HCT116 (cell line): ENCODE data around the gene WBP1L. TPM values are rescaled to one million over a fixed set of nuclear protein-coding genes. Genes with fewer than 3 reads are reported as not detected.

Source experiments
- ATAC-seq: fragments of 200-7000 bp; cut with Tn5 transposase; 2 replicates; pipeline ENCODE4 v1.9.1; 2020; ENCODE audit warnings: mild to moderate bottlenecking, moderate library complexity
- BruUV-seq: library from RNA; stranded (reverse); fragments of 400-500 nt; replicated peaks from 2 replicates; lab custom pipeline; 2021; lab: Mats Ljungman, UMichigan
- CTCF ChIA-PET: fragments of 300-600 bp; sonication (Branson Sonifier 250); formaldehyde crosslinking; loops from one replicate; lab custom pipeline; 2021; ENCODE audit warnings: antibody characterized with exemption; lab: Charles Lee
- POLR2A ChIA-PET: fragments of 300-600, 350-600 bp; sonication (Branson Sonifier 250); formaldehyde crosslinking; loops from one replicate; lab custom pipeline; 2021; ENCODE audit warnings: antibody characterized with exemption; lab: Charles Lee
- RAD21 ChIA-PET, 2 experiments: fragments of 300-600 bp; sonication (Branson Sonifier 250); formaldehyde crosslinking; loops; one replicate each; lab custom pipeline; 2023; ENCODE audit warnings: low total read pairs in 2 of 2; ENCODE audit not compliant: uncharacterized antibody in 2 of 2, unreplicated experiment in 2 of 2, low non-redundant PET in 1 of 2; lab: Charles Lee
- DNase-seq: peaks from one replicate; pipeline ENCODE4 v3.0.0-alpha.2; 2010; ENCODE audit warnings: low read depth, low spot score
- H2AFZ ChIP-seq: fragments of 200-600 bp; shearing (Covaris generic), sonication (generic); 2 replicates; pipeline ENCODE4 v1.6.1; 2017; ENCODE audit warnings: low read depth, mixed run types, mixed read lengths, antibody characterized with exemption, low read length; ENCODE audit not compliant: poor library complexity, severe bottlenecking
- H3K27ac ChIP-seq: 2 replicates; pipeline ENCODE4 v1.5.1; 2012; ENCODE audit warnings: low read depth, low read length
- H3K27me3 ChIP-seq: fragments of 200-600 bp; sonication (generic); 2 replicates; pipeline ENCODE4 v1.6.1; 2016; ENCODE audit warnings: mixed run types, low read length, mixed read lengths; ENCODE audit not compliant: insufficient read depth
- H3K36me3 ChIP-seq, 2 experiments: fragments of 200-500 bp in 1 of 2; fragments of 200-600 bp in 1 of 2; sonication (Bioruptor generic) in 1 of 2; sonication (generic) in 1 of 2; 2 replicates each; pipeline versions ENCODE4 v1.5.1 to v1.6.1; 2014 to 2016; ENCODE audit warnings: low read length in 2 of 2, inconsistent platforms in 1 of 2, mixed read lengths in 1 of 2, mixed run types in 1 of 2; ENCODE audit not compliant: insufficient read depth in 2 of 2, control insufficient read depth in 1 of 2
- H3K4me1 ChIP-seq, 2 experiments: fragments of 200-600 bp in 1 of 2; sonication (generic) in 1 of 2; 2 replicates each; pipeline versions ENCODE4 v1.5.1 to v1.6.1; 2012 to 2017; ENCODE audit warnings: low read length in 2 of 2, inconsistent platforms in 1 of 2, mild to moderate bottlenecking in 1 of 2, mixed read lengths in 1 of 2, mixed run types in 1 of 2, moderate library complexity in 1 of 2; ENCODE audit not compliant: insufficient read depth in 2 of 2, control insufficient read depth in 1 of 2
- H3K4me2 ChIP-seq: fragments of 200-600 bp; sonication (generic); 2 replicates; pipeline ENCODE4 v1.6.1; 2017; ENCODE audit warnings: mixed run types, low read length, mixed read lengths
- H3K4me3 ChIP-seq, 2 experiments: fragments of 200-600 bp in 1 of 2; sonication (generic) in 1 of 2; replicated peaks in 1 of 2; 2 replicates each; pipeline ENCODE4 v1.5.1; 2011 to 2016; ENCODE audit warnings: low read length in 2 of 2, control low read depth in 1 of 2, low read depth in 1 of 2, mild to moderate bottlenecking in 1 of 2, mixed read lengths in 1 of 2, mixed run types in 1 of 2
- H3K79me2 ChIP-seq: fragments of 200-600 bp; sonication (generic); 2 replicates; pipeline ENCODE4 v1.6.1; 2017; ENCODE audit warnings: mild to moderate bottlenecking, mixed run types, low read length, moderate library complexity, mixed read lengths; ENCODE audit not compliant: insufficient read depth
- H3K9ac ChIP-seq: fragments of 200-600 bp; sonication (generic); 2 replicates; pipeline ENCODE4 v1.6.1; 2016; ENCODE audit warnings: low read length, mixed read lengths
- H3K9me2 ChIP-seq: fragments of 200-600 bp; sonication (generic), shearing (Covaris generic); 2 replicates; pipeline ENCODE4 v1.6.1; 2017; ENCODE audit warnings: mixed run types, mild to moderate bottlenecking, moderate library complexity; ENCODE audit not compliant: insufficient read depth
- H3K9me3 ChIP-seq, 2 experiments: fragments of 200-500 bp in 1 of 2; fragments of 200-600 bp in 1 of 2; sonication (Bioruptor generic) in 1 of 2; sonication (generic) in 1 of 2; 2 replicates each; pipeline ENCODE4 v1.6.1; 2014 to 2017; ENCODE audit warnings: low read length in 2 of 2, mixed read lengths in 2 of 2, inconsistent platforms in 1 of 2, low read depth in 1 of 2, mild to moderate bottlenecking in 1 of 2, mixed run types in 1 of 2, moderate library complexity in 1 of 2; ENCODE audit not compliant: control insufficient read depth in 1 of 2, insufficient read depth in 1 of 2
- H4K20me1 ChIP-seq: fragments of 200-600 bp; sonication (generic), shearing (Covaris generic); 2 replicates; pipeline ENCODE4 v1.6.1; 2017; ENCODE audit warnings: mixed run types, mild to moderate bottlenecking, moderate library complexity; ENCODE audit not compliant: insufficient read depth
- CTCF ChIP-seq, 3 experiments: fragments of 200-600 bp in 1 of 3; sonication (generic) in 1 of 3; IDR thresholded peaks in 2 of 3; conservative IDR thresholded peaks in 1 of 3; 2 replicates each; pipeline ENCODE4 v1.5.1; 2012 to 2017; ENCODE audit warnings: low read depth in 2 of 3, low read length in 2 of 3, antibody characterized with exemption in 1 of 3, borderline replicate concordance in 1 of 3, control low read depth in 1 of 3, mild to moderate bottlenecking in 1 of 3, mixed read lengths in 1 of 3, mixed run types in 1 of 3, moderate library complexity in 1 of 3; ENCODE audit not compliant: insufficient read depth in 1 of 3
- SIN3A ChIP-seq: IDR thresholded peaks from 2 replicates; pipeline ENCODE4 v1.6.1; 2012; ENCODE audit warnings: low read depth
- SRF ChIP-seq: IDR thresholded peaks from 2 replicates; pipeline ENCODE4 v1.6.1; 2012; ENCODE audit warnings: low read depth
- YY1 ChIP-seq: IDR thresholded peaks from 2 replicates; pipeline ENCODE4 v1.6.1; 2011; ENCODE audit warnings: low read length, low read depth, moderate library complexity, mild to moderate bottlenecking; ENCODE audit not compliant: insufficient replicate concordance; ENCODE audit errors: extremely low read depth
- intact Hi-C: fragments of 100-400 bp; cut with micrococcal nuclease; formaldehyde crosslinking; loops from 2 replicates; pipeline ENCODE4 v1.10.0; 2022
- total RNA-seq: library from RNA; stranded (reverse); gene quantifications from one replicate; pipeline ENCODE4 v1.2.1, GENCODE V29; 2021; ENCODE audit not compliant: unreplicated experiment

WBP1L gene
- total RNA-seq, 1 experiment from 2014 or later: 25.2 TPM

GRCh38 chr10:102752934-102753664, 9.4 kb downstream of the WBP1L start:
- POLR2A ChIA-PET: interaction anchor here (0.6 to 1.8 kb wide), 2 partner anchors 10 kb away, joined by 3 to 5 read pairs; partner anchors contain the start of gene WBP1L
- no TSS peak for BruUV-seq

More at GRCh38 chr10:102752934-102753664, 9.4 kb downstream of the WBP1L start:
- RAD21 ChIA-PET: no interaction called here
- Histone ChIP-seq H3K9me2 (no peaks in the 10 kb centered on the region), H2AFZ (no peak overlapping the region), H3K4me1 (peaks cover 0 to 10% of the 10 kb centered on the region in 2 experiments; a peak in 2 of 4 replicates), H3K27ac (no peak overlapping the region), H4K20me1 (no peaks in the 10 kb centered on the region), H3K9me3 (no peaks in the 10 kb centered on the region), H3K4me2 (no peak overlapping the region), H3K27me3 (no peaks in the 10 kb centered on the region)
- DNase-seq: no peak
- CTCF ChIA-PET: interaction anchor here (2.8 kb wide), 1 partner anchor 149 kb away, joined by 6 read pairs; no protein-coding TSS in a partner anchor
- intact Hi-C loops: no loop called here
- TF ChIP-seq YY1 (peak; percentile 12), CTCF (IDR thresholded peaks at IDR 0.05 in 2 of 3, conservative IDR thresholded peaks at IDR 0.05 in 1 of 3; ENCODE audit: borderline replicate concordance in 1 of 3, insufficient read depth in 1 of 3, low read depth in 2 of 3, low read length in 2 of 3) (peak in 2 of 3 experiments; percentile 72 to 76; a peak in 4 of 6 replicates), SIN3A (no peak), SRF (no peak)
- TF ChIP-seq, all 23 proteins: peak for 2
- Histone ChIP-seq H3K9ac (no peak overlapping the region), H3K79me2 (0 out of 2 replicates have a peak, but pooled peaks cover 3% of the 10 kb centered on the region), H3K4me3 (no peak overlapping the region), H3K36me3 (no peaks in the 10 kb centered on the region)
- peak; percentile 95 for ATAC-seq
